GM12878 (cell line): ENCODE measurements around the gene EFHC1. TPM values are rescaled to one million over a fixed set of nuclear protein-coding genes. Genes with fewer than 3 reads are reported as not detected.

ENCODE experiments used
- ATAC-seq: fragments of 200-7000 bp; cut with Tn5 transposase; 3 replicates; pipeline ENCODE4 v1.9.1; 2020; ENCODE audit warnings: mild to moderate bottlenecking, moderate library complexity
- BruUV-seq: library from RNA; stranded (reverse); fragments of 400-500 nt; replicated peaks from 2 replicates; lab custom pipeline; 2021; lab: Mats Ljungman, UMichigan
- CTCF ChIA-PET: fragments of 300-600 bp; sonication (Branson Sonifier 250); formaldehyde crosslinking; extraction: SDS; loops from one replicate; lab custom pipeline; 2021; ENCODE audit warnings: inconsistent platforms; lab: Yijun Ruan, JAX
- POLR2A ChIA-PET: fragments of 350-600 bp; formaldehyde crosslinking; extraction: SDS; loops from one replicate; lab custom pipeline; 2021; ENCODE audit warnings: inconsistent platforms; lab: Charles Lee
- RAD21 ChIA-PET: fragments of 300-600 bp; sonication (Branson Sonifier 250); formaldehyde crosslinking; loops from one replicate; lab custom pipeline; 2023; ENCODE audit warnings: antibody characterized with exemption; ENCODE audit not compliant: unreplicated experiment; lab: Charles Lee
- SMC1A ChIA-PET: fragments of 300-600 bp; sonication (Branson Sonifier 250); formaldehyde crosslinking; loops from one replicate; lab custom pipeline; 2023; ENCODE audit not compliant: unreplicated experiment, uncharacterized antibody; lab: Charles Lee
- DNase-seq: peaks from one replicate; pipeline ENCODE4 v3.0.0-alpha.2; 2011; ENCODE audit warnings: low read depth, low spot score
- FAIRE-seq: peaks from 3 replicates; lab custom pipeline; 2011; peaks lifted over from hg19 to GRCh38; lab: Jason Lieb, UNC
- H2AFZ ChIP-seq: 2 replicates; pipeline ENCODE4 v1.6.0; 2011; ENCODE audit warnings: low read depth, low read length, control low read depth; ENCODE audit not compliant: control insufficient read depth
- H3K27ac ChIP-seq: 2 replicates; pipeline ENCODE4 v1.5.1; 2011; ENCODE audit warnings: control low read depth; ENCODE audit not compliant: control insufficient read depth, insufficient read depth
- H3K27me3 ChIP-seq, 2 experiments: replicated peaks in 1 of 2; 2 replicates each; pipeline versions ENCODE4 v1.6.0 to v1.6.1; 2011; ENCODE audit warnings: low read length in 1 of 2; ENCODE audit not compliant: control insufficient read depth in 2 of 2, insufficient read depth in 2 of 2
- H3K36me3 ChIP-seq, 2 experiments: 2 replicates each; pipeline ENCODE4 v1.5.1; 2011; ENCODE audit warnings: low read length in 1 of 2; ENCODE audit not compliant: control insufficient read depth in 2 of 2, insufficient read depth in 2 of 2
- H3K4me1 ChIP-seq: 2 replicates; pipeline ENCODE4 v1.6.1; 2011; ENCODE audit warnings: mild to moderate bottlenecking, low read length, moderate library complexity, mixed read lengths; ENCODE audit not compliant: control insufficient read depth, insufficient read depth
- H3K4me2 ChIP-seq: 2 replicates; pipeline ENCODE4 v1.6.0; 2011; ENCODE audit warnings: control low read depth; ENCODE audit not compliant: control insufficient read depth, insufficient read depth
- H3K4me3 ChIP-seq: fragments of 200-600 bp; sonication (generic); 2 replicates; pipeline ENCODE4 v1.5.1; 2016
- H3K79me2 ChIP-seq: 2 replicates; pipeline ENCODE4 v1.6.0; 2011; ENCODE audit warnings: low read length; ENCODE audit not compliant: control insufficient read depth, insufficient read depth
- H3K9ac ChIP-seq: 2 replicates; pipeline ENCODE4 v1.8.0; 2011; ENCODE audit warnings: low read length, control low read depth, mixed read lengths; ENCODE audit not compliant: control insufficient read depth, insufficient read depth
- H3K9me3 ChIP-seq: replicated peaks from 3 replicates; pipeline ENCODE4 v1.5.1; 2011; ENCODE audit warnings: mild to moderate bottlenecking, low read length; ENCODE audit not compliant: control insufficient read depth, insufficient read depth
- H4K20me1 ChIP-seq: 2 replicates; pipeline ENCODE4 v1.6.0; 2011; ENCODE audit not compliant: control insufficient read depth, insufficient read depth
- BHLHE40 ChIP-seq, 2 experiments: fragments of 450-650 bp in 1 of 2; IDR thresholded peaks; 2 replicates each; pipeline ENCODE4 v1.6.1; 2011 to 2017; ENCODE audit warnings: low read depth in 2 of 2, borderline replicate concordance in 1 of 2, improper control_type of control experiment in 1 of 2, low read length in 1 of 2, mild to moderate bottlenecking in 1 of 2
- CEBPB ChIP-seq, 2 experiments: fragments of 150-350 bp in 1 of 2; IDR thresholded peaks; 2 replicates each; pipeline ENCODE4 v1.6.1; 2012 to 2014; ENCODE audit warnings: low read depth in 2 of 2, low read length in 2 of 2, borderline replicate concordance in 1 of 2, inconsistent platforms in 1 of 2
- EZH2 ChIP-seq: IDR thresholded peaks from 2 replicates; pipeline ENCODE4 v1.6.1; 2012; ENCODE audit warnings: low read depth, mild to moderate bottlenecking, control low read depth, inconsistent platforms, low read length, borderline replicate concordance; ENCODE audit not compliant: control insufficient read depth
- FOXM1 ChIP-seq: IDR thresholded peaks from 2 replicates; pipeline ENCODE4 v1.6.1; 2012; ENCODE audit warnings: low read depth, mild to moderate bottlenecking, inconsistent platforms, low read length, moderate library complexity
- KLF5 ChIP-seq: fragments of 450-650 bp; IDR thresholded peaks from 2 replicates; pipeline ENCODE4 v1.6.1; 2014; ENCODE audit warnings: mild to moderate bottlenecking; ENCODE audit not compliant: partially characterized antibody
- MEF2A ChIP-seq: IDR thresholded peaks from 2 replicates; pipeline ENCODE4 v1.6.1; 2011; ENCODE audit warnings: low read depth, mild to moderate bottlenecking, low read length, moderate library complexity; ENCODE audit not compliant: insufficient read depth
- NFXL1 ChIP-seq: fragments of 450-650 bp; IDR thresholded peaks from 2 replicates; pipeline ENCODE4 v1.6.1; 2017; ENCODE audit warnings: antibody characterized with exemption, mild to moderate bottlenecking, borderline replicate concordance
- NFYB ChIP-seq: IDR thresholded peaks from 2 replicates; pipeline ENCODE4 v1.6.1; 2011; ENCODE audit warnings: low read depth, mild to moderate bottlenecking, low read length, improper control_type of control experiment, moderate library complexity; ENCODE audit not compliant: insufficient read depth
- PML ChIP-seq: IDR thresholded peaks from 2 replicates; pipeline ENCODE4 v1.6.1; 2012; ENCODE audit warnings: low read length, inconsistent platforms
- POLR2A ChIP-seq: IDR thresholded peaks from 2 replicates; pipeline ENCODE4 v1.6.1; 2011; ENCODE audit warnings: low read depth, mild to moderate bottlenecking, low read length
- TCF12 ChIP-seq: IDR thresholded peaks from 2 replicates; pipeline ENCODE4 v1.6.1; 2011; ENCODE audit warnings: low read depth, mild to moderate bottlenecking, low read length
- TCF7 ChIP-seq: IDR thresholded peaks from 2 replicates; pipeline ENCODE4 v1.6.1; 2014; ENCODE audit warnings: antibody characterized with exemption, borderline replicate concordance
- WRNIP1 ChIP-seq: IDR thresholded peaks from 2 replicates; pipeline ENCODE4 v1.6.1; 2011; ENCODE audit warnings: low read depth, low read length, improper control_type of control experiment, borderline replicate concordance
- ZNF24 ChIP-seq: fragments of 450-650 bp; IDR thresholded peaks from 2 replicates; pipeline ENCODE4 v1.6.1; 2017; ENCODE audit warnings: antibody characterized with exemption, mild to moderate bottlenecking
- WGBS: methylation state at CpG from one replicate; pipeline ENCODE4 v1.1.6; 2016; ENCODE audit warnings: low lambda C conversion rate; ENCODE audit not compliant: insufficient replicate concordance, insufficient coverage; ENCODE audit errors: missing lambda C conversion rate; 5-methylcytosine and 5-hydroxymethylcytosine counted together
- in situ Hi-C: fragments of 300-500 bp; cut with MboI; formaldehyde crosslinking; loops from 9 replicates; pipeline ENCODE4 v1.14.3; 2018; ENCODE audit warnings: mixed read lengths
- intact Hi-C: fragments of 100-400 bp; cut with micrococcal nuclease; formaldehyde crosslinking; loops from one replicate; pipeline ENCODE4 v1.14.2; 2022; ENCODE audit not compliant: unreplicated experiment
- polyA plus RNA-seq, 11 experiments: library from polyadenylated mRNA; depleted of rRNA in 4 of 11; unstranded in 6 of 11; stranded (reverse) in 5 of 11; fragments of >200 nt; fragmentation: Nextera tagmentation in 4 of 11; fragmentation: Illumina TruSeq in 1 of 11; extraction: Ambion mirVana in 4 of 11; extraction: Trizol in 1 of 11; gene quantifications; 1 replicate in 1 of 11; 2 replicates in 10 of 11; pipeline versions ENCODE4 v1.2.1 to v1.2.3, GENCODE V29; 2011 to 2016; ENCODE audit warnings: inconsistent platforms in 2 of 11, missing spikeins in 2 of 11, low read depth in 1 of 11
- total RNA-seq, 4 experiments: library from RNA; depleted of rRNA in 3 of 4; stranded (reverse); fragments of >200 nt in 3 of 4; fragmentation: Illumina TruSeq in 1 of 4; extraction: Trizol in 1 of 4; gene quantifications; 2 replicates each; pipeline versions ENCODE4 v1.2.1 to v1.2.3, GENCODE V29; 2013 to 2021
- TF ChIP-seq, protein P1 (sequence below): fragments of 450-650 bp; IDR thresholded peaks from 2 replicates; pipeline ENCODE4 v1.6.1; 2016; ENCODE audit warnings: mild to moderate bottlenecking, moderate library complexity, borderline replicate concordance
- TF ChIP-seq, protein P2 (sequence below): fragments of 450-650 bp; IDR thresholded peaks from 2 replicates; pipeline ENCODE4 v1.6.1; 2017; ENCODE audit warnings: low read depth, mild to moderate bottlenecking, moderate library complexity
- TF ChIP-seq, protein P3 (sequence below): IDR thresholded peaks from 2 replicates; pipeline ENCODE4 v1.6.1; 2011; ENCODE audit warnings: borderline replicate concordance, low read depth, mild to moderate bottlenecking, moderate library complexity, low read length; ENCODE audit not compliant: insufficient read depth, poor library complexity, severe bottlenecking

Gene EFHC1
- total and polyA plus RNA-seq, 10 of the 15 experiments (the other 5 are each of a cell fraction or from before 2014, with no cell fraction given) = 5.5 to 14.5 (median 8.8) TPM

DNA sequence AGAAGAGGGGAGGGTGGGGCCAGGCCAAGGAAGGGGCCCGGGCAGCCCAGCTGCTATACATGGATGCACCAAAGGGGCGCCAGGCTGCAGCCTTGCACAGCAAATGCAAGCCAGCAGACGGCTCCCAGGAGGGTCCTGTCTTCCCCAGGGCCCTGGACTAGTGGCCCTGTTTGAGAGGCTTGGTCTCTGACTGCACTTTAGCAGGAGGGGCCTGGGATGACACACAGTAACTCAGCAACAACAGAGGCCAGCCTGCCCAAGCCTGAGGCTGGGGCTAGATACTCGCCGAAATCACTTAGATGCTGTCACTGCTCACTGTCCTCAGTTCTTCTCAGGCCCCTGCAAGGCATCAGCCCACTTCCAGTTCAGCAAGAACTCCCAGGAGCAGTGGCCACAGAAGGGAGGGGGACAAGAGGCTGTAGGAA is 83.2 kb downstream of the EFHC1 start:
- in situ Hi-C loops = no loop called here
- POLR2A ChIA-PET = no interaction called here

More for the DNA sequence above, 83.2 kb downstream of the EFHC1 start:
- SMC1A ChIA-PET = no interaction called here
- H3K9me3 ChIP-seq = no peaks in the 10 kb centered on the region
- peaks cover 19% of the 10 kb centered on the region for H3K4me1 ChIP-seq
- no peak for DNase-seq
- H3K4me3 ChIP-seq = no peak overlapping the region
- intact Hi-C loops = no loop called here
- TF ChIP-seq FOXM1 (no peak), NFXL1 (no peak), TCF12 (no peak), MEF2A (no peak), WRNIP1 (no peak), CEBPB (IDR thresholded peaks at IDR 0.05; ENCODE audit: borderline replicate concordance in 1 of 2, low read depth in 2 of 2, low read length in 2 of 2) (no peak), PML (no peak), POLR2A (no peak), NFYB (no peak), ZNF24 (no peak), TCF7 (no peak), EZH2 (no peak), BHLHE40 (IDR thresholded peaks at IDR 0.05; ENCODE audit: borderline replicate concordance in 1 of 2, low read depth in 2 of 2, low read length in 1 of 2) (no peak), KLF5 (no peak)
- TF ChIP-seq, protein P1, sequence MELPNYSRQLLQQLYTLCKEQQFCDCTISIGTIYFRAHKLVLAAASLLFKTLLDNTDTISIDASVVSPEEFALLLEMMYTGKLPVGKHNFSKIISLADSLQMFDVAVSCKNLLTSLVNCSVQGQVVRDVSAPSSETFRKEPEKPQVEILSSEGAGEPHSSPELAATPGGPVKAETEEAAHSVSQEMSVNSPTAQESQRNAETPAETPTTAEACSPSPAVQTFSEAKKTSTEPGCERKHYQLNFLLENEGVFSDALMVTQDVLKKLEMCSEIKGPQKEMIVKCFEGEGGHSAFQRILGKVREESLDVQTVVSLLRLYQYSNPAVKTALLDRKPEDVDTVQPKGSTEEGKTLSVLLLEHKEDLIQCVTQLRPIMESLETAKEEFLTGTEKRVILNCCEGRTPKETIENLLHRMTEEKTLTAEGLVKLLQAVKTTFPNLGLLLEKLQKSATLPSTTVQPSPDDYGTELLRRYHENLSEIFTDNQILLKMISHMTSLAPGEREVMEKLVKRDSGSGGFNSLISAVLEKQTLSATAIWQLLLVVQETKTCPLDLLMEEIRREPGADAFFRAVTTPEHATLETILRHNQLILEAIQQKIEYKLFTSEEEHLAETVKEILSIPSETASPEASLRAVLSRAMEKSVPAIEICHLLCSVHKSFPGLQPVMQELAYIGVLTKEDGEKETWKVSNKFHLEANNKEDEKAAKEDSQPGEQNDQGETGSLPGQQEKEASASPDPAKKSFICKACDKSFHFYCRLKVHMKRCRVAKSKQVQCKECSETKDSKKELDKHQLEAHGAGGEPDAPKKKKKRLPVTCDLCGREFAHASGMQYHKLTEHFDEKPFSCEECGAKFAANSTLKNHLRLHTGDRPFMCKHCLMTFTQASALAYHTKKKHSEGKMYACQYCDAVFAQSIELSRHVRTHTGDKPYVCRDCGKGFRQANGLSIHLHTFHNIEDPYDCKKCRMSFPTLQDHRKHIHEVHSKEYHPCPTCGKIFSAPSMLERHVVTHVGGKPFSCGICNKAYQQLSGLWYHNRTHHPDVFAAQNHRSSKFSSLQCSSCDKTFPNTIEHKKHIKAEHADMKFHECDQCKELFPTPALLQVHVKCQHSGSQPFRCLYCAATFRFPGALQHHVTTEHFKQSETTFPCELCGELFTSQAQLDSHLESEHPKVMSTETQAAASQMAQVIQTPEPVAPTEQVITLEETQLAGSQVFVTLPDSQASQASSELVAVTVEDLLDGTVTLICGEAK = no peak
- TF ChIP-seq, protein P2, sequence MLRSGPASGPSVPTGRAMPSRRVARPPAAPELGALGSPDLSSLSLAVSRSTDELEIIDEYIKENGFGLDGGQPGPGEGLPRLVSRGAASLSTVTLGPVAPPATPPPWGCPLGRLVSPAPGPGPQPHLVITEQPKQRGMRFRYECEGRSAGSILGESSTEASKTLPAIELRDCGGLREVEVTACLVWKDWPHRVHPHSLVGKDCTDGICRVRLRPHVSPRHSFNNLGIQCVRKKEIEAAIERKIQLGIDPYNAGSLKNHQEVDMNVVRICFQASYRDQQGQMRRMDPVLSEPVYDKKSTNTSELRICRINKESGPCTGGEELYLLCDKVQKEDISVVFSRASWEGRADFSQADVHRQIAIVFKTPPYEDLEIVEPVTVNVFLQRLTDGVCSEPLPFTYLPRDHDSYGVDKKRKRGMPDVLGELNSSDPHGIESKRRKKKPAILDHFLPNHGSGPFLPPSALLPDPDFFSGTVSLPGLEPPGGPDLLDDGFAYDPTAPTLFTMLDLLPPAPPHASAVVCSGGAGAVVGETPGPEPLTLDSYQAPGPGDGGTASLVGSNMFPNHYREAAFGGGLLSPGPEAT = no peak
- TF ChIP-seq, protein P3, sequence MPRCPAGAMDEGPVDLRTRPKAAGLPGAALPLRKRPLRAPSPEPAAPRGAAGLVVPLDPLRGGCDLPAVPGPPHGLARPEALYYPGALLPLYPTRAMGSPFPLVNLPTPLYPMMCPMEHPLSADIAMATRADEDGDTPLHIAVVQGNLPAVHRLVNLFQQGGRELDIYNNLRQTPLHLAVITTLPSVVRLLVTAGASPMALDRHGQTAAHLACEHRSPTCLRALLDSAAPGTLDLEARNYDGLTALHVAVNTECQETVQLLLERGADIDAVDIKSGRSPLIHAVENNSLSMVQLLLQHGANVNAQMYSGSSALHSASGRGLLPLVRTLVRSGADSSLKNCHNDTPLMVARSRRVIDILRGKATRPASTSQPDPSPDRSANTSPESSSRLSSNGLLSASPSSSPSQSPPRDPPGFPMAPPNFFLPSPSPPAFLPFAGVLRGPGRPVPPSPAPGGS = no peak
- TF ChIP-seq, all 136 proteins: peak for 0
- no peak overlapping the region for H3K27ac ChIP-seq
- peaks cover 4 to 9% of the 10 kb centered on the region in 2 experiments; a peak in 3 of 4 replicates for H3K36me3 ChIP-seq
- ChIA-PET CTCF (interaction anchor here (2.2 kb wide), 1 partner anchor 86 kb away, joined by 5 read pairs; no protein-coding TSS in a partner anchor), RAD21 (no interaction called here)
- FAIRE-seq = no peak
- WGBS = 96% methylated on average over 4 of the region's 5 CpGs
- no TSS peak for BruUV-seq
- no peaks in the 10 kb centered on the region; the same call in 1 of the 2 replicates for H4K20me1 ChIP-seq
- H3K79me2 ChIP-seq = no peaks in the 10 kb centered on the region
- no peaks in the 10 kb centered on the region for H3K27me3 ChIP-seq
- no peak overlapping the region for H2AFZ ChIP-seq
- no peak overlapping the region for H3K9ac ChIP-seq
- H3K4me2 ChIP-seq = no peak overlapping the region
- no peak for ATAC-seq
